Ectodermal cell (in vitro differentiated cells): Measurements from ENCODE around the gene TERT.

Experiments
- H3K27ac ChIP-seq: 2 replicates; pipeline ENCODE4 v1.7.0; 2013; ENCODE audit warnings: mild to moderate bottlenecking, low read depth, low read length; ENCODE audit not compliant: insufficient read depth, poor library complexity, severe bottlenecking
- H3K27me3 ChIP-seq: 2 replicates; pipeline ENCODE4 v1.7.0; 2013; ENCODE audit warnings: mild to moderate bottlenecking, low read length; ENCODE audit not compliant: insufficient read depth, control insufficient read depth, poor library complexity, severe bottlenecking
- H3K36me3 ChIP-seq: one replicate; pipeline ENCODE4 v1.7.0; 2013; ENCODE audit warnings: low read length; ENCODE audit not compliant: control insufficient read depth, insufficient read depth
- H3K4me1 ChIP-seq: one replicate; pipeline ENCODE4 v1.7.0; 2013; ENCODE audit warnings: low read length; ENCODE audit not compliant: control insufficient read depth, insufficient read depth
- H3K4me3 ChIP-seq: 2 replicates; pipeline ENCODE4 v1.7.0; 2013; ENCODE audit warnings: low read depth, low read length, control low read depth; ENCODE audit not compliant: insufficient read depth
- H3K9me3 ChIP-seq: 2 replicates; pipeline ENCODE4 v1.7.0; 2013; ENCODE audit warnings: mild to moderate bottlenecking, low read length, moderate library complexity; ENCODE audit not compliant: control insufficient read depth
- WGBS, 2 experiments: methylation state at CpG; one replicate each; pipeline ENCODE4 v1.1.7; 2013; ENCODE audit warnings: missing lambda C conversion rate in 2 of 2; 5-methylcytosine and 5-hydroxymethylcytosine counted together

TERT gene

DNA sequence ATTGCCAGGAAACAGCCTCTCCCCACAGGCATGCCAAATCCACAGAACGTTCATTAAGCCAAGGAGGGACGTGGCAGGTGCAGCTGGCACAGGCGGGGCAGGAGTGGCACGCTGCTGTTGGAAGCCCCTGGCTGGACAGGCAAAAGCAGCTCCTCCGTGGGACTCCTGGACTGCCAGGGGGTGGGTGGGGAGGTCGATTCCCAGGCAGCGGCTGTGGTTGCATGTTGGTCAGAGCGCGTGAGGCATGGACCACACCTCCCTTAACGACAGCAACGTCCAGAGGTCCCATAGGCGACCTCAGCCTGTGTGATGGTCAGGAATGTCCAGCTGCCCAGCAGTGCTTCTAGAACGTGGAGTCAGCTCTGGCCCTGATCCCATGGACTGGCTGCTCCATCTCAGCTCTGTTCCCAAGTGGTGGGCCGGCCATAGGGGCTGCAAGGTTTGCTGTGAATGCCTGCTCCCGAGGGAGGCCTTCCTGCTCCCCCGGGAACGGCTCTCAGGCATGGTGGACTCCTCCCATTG lies 86.6 kb downstream of the TERT start:
- H3K27me3 ChIP-seq, result no peaks in the 10 kb centered on the region
- H3K27ac ChIP-seq, result no peak overlapping the region
- WGBS, 2 experiments, result 91 to 92% methylated on average over 17 of the region's 17 CpGs
- H3K4me1 ChIP-seq, result peaks cover 8% of the 10 kb centered on the region
- H3K9me3 ChIP-seq, result no peaks in the 10 kb centered on the region
- no peaks in the 10 kb centered on the region for H3K36me3 ChIP-seq
- H3K4me3 ChIP-seq, result no peak overlapping the region

DNA sequence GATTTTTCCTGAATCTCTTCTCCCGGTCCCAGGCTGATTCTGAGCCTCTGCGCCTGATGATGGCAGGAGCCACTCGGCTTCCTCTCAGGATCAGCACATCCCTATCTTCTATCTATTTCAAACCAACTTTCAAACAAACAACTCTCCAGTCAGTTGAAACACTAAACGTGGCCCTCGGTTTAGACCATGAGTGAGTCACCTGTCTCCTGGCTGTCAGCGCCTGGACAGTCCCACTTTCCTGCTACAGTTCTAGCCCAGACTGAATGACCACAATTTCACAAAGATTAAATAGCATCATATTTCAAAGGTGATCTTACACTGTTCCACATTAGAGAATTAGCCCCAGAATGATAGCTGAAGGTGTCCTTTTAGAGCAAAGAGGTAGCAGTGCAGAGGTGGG lies 87.3 kb downstream of the TERT start:
- Histone ChIP-seq H3K4me3 (no peak overlapping the region), H3K4me1 (peaks cover 8% of the 10 kb centered on the region), H3K36me3 (no peaks in the 10 kb centered on the region), H3K9me3 (no peaks in the 10 kb centered on the region), H3K27me3 (no peaks in the 10 kb centered on the region), H3K27ac (no peak overlapping the region)
- WGBS, 2 experiments, result 89 to 90% methylated on average over 6 of the region's 6 CpGs

DNA sequence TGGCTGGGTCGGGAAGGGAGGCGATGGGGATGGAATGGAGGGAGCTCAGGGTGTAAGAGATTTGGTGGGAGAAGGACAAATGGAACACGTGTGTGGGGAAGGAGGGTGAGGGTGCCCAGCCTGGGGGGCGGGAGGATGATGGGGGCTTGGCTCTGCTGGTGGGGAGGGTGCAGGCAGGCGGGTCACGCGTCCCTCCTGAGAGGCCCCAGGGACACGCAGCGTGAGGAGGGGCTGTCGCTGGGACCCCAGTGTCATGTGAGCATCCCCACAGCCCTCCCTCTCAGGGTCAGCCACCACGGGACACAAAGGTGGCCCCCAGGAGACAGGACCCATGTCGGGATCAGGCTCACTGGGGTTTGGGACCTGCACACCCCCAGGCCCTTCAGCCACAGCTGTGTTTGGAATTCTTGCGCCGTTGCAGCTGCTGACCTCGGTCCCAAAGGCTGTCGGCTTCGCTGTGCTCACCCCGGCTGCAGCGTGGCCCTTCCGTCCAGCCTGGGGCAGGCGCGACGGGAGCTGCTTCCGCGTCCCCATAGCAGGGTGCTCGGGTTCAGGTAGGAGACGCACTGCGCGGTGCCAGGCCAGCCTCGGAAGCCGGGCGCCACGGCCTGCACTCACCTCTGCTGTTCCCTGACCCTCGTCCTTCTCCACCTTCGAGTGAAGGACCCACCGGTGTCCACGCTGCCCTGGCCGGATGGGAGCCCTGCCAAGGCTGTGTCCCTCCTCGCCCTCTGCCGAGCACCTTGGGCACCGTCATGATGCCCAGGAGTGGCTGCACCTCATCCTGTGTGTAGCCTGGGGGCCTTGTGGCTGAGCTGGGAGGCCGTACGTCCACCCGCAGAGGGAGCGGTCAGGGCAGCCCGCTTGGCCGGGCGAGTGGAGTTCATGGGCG lies 88.1 kb downstream of the TERT start:
- Histone ChIP-seq H3K27me3 (no peaks in the 10 kb centered on the region), H3K9me3 (no peaks in the 10 kb centered on the region), H3K4me1 (peaks cover 8% of the 10 kb centered on the region), H3K36me3 (no peaks in the 10 kb centered on the region), H3K4me3 (no peak overlapping the region), H3K27ac (no peak overlapping the region)
- 90 to 91% methylated on average over 49 of the region's 49 CpGs for WGBS, 2 experiments

DNA sequence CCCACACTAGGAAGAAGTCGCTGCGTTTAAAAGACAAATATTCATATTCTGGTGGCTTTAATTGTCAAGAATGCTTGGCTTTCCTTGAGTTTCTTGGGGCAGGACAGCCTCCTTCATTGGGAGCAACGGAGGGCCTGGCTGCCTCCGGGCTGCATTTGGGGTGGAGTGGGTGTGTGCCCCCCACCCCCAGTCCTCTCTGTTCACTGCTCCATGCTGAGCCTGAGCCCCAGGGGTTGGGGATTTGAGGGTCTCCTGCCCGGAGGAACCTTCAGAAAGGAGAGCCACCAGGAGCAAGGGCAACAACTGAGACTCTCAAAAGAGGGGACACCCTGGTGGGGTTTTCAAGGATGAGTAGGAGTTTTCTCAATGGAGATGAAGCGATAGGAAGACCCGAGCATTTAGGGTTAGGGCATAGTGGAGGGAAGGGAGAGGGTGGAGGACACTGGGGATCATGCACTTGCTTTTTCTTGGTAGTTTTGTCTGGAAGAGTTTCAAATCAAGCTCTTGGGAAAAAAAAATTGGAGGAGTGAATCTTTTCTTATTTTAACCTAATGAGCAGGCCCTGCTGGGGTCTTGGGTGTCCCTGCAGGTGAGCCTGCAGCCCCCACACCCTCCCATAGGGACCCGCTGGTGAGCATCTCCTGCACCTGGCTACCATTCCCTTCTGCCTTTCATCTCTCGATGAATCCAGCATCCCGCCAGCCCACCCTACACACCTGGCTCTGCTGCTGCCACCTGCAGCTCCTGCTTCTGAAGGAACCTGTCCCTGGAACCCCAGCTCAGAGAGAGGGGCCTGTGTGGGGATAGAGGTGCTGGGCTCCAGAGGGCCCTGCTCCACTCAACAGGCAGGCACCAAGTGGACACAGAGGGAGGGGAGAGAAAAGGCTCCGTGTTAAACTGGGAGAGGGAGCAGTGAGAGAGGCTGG lies 89.3 kb downstream of the TERT start:
- Histone ChIP-seq H3K27me3 (no peaks in the 10 kb centered on the region), H3K36me3 (no peaks in the 10 kb centered on the region), H3K4me3 (no peak overlapping the region), H3K4me1 (peaks cover 8% of the 10 kb centered on the region), H3K27ac (no peak overlapping the region), H3K9me3 (no peaks in the 10 kb centered on the region)
- WGBS, 2 experiments, result 62 to 69% methylated on average over 10 to 11 of the region's 11 CpGs

DNA sequence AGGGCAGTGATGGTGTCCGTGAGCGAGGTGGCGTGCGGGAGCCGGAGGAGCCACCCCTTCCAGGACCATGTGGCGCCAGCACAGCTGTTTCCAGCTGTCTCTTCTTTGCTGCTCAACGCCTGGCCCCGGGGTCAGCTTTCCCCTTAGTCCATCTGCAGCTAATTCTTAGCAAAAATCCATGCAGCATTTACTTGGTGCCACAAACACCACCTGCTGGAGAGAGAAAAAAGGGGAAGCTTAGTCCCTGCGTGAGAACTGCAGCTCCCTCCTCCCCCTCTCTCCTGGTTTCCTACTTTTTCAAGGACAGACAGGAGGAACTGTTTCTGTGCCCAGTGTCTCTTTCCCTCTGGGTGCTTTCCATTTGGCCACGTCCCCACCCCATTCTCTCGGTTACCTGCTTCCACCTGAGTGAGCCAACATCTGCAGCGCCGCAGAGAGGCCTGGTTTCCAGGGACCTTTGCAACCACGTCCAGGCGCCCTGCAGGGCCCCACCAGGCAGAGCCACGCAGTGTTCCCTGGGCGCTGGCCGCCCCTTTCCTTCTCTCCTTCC lies 90.1 kb downstream of the TERT start:
- Histone ChIP-seq H3K27ac (no peak overlapping the region), H3K9me3 (no peaks in the 10 kb centered on the region), H3K36me3 (no peaks in the 10 kb centered on the region), H3K4me1 (peaks cover 8% of the 10 kb centered on the region), H3K4me3 (no peak overlapping the region), H3K27me3 (no peaks in the 10 kb centered on the region)
- 59 to 61% methylated on average over 18 of the region's 18 CpGs for WGBS, 2 experiments

DNA sequence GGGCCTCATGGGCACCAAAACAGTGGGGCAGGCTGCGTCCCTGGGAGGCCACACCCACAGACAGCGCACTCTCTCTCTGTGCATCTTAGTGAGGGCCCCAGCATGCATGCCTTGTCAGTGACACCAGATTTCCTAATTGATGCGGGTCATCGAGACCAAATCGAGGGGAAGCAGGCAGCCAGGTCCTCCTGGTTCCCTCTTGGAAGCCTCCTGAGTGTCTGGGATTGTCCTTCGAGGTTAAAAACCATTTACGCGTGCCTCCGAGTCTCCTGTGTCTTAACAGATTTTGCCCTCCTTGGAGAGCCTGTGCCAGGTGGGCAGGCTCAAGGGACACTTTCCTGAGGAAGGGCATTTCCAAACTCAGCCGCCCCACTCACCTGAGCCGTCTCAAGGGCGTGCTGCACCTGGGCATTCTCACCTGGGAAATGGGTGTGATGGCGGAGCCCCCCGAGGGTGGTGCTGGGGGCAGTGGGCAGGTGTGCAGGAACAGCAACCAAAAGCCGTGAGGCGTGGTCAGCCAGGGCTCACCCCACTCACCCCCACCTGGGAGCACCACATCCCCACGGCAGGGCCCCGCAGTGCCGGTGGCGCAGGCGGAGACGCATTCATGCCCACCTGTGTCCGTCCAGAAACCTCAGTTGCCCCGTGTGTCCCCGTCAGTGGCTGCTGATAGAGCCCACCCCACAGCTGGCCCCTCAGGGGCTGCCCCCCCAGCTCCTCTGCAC lies 90.7 kb downstream of the TERT start:
- WGBS, 2 experiments, result 90 to 91% methylated on average over 25 of the region's 25 CpGs
- no peaks in the 10 kb centered on the region for H3K27me3 ChIP-seq

DNA sequence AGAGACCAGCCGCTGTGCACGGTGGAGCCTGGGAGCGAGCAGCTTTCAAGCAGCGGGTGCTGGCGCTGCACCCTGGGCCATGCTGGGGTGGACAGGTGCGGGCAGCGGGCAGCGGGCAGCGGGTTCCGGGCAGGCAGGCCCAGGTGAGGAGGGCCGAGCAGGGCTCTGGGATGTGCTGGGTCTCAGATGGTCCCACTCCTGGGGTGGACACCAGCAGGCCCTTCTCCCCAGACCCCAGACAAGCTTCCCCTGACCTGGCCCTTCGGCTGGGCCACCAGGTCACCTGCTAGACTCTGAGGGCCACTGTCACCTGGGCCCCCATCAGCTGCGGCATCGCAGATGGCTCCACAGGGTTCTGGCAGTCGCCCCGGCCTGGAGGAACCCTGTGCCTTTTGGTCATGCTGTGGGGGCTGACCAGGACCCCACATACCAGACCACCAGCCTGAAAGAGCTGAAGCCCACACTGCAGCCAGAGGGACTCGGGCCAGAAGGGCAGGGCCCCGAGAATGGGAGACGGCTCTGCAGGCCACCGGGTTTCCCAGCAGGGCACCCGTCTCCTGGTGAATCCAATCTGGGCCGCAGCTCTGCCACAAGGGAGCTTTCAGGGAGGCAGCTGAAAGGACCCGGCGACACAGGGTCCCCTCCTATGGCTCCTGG lies 91.4 kb downstream of the TERT start:
- 92 to 93% methylated on average over 24 of the region's 24 CpGs for WGBS, 2 experiments
- H3K27me3 ChIP-seq, result no peaks in the 10 kb centered on the region

More for the DNA sequence above, 90.7 kb downstream of the TERT start:
- no peaks in the 10 kb centered on the region for H3K9me3 ChIP-seq
- no peak overlapping the region for H3K27ac ChIP-seq
- H3K4me1 ChIP-seq, result peaks cover 8% of the 10 kb centered on the region
- no peaks in the 10 kb centered on the region for H3K36me3 ChIP-seq
- no peak overlapping the region for H3K4me3 ChIP-seq

More for the DNA sequence above, 91.4 kb downstream of the TERT start:
- no peak overlapping the region for H3K4me3 ChIP-seq
- H3K36me3 ChIP-seq, result no peaks in the 10 kb centered on the region
- H3K27ac ChIP-seq, result no peak overlapping the region
- peaks cover 8% of the 10 kb centered on the region for H3K4me1 ChIP-seq
- H3K9me3 ChIP-seq, result no peaks in the 10 kb centered on the region
